ENCODE data around the gene TMEM163. TPM values are rescaled to one million over a fixed set of nuclear protein-coding genes. Genes with fewer than 3 reads are reported as not detected.

Gene TMEM163
- total RNA-seq, 1 donor from 2014 or later = 0.21 TPM

- peaks cover 2% of the 10 kb centered on the region for H3K36me3 Mint-ChIP-seq (ENCODE audit: low read depth)
- no peak overlapping the region for H3K4me3 Mint-ChIP-seq
- H3K9me3 Mint-ChIP-seq = peaks cover 33% of the 10 kb centered on the region
- DNase-seq (ENCODE audit: low spot score) = no peak
- peaks cover 5% of the 10 kb centered on the region for H3K4me1 Mint-ChIP-seq (ENCODE audit: low read depth)
- H3K27me3 Mint-ChIP-seq (ENCODE audit: insufficient read depth) = no peaks in the 10 kb centered on the region
- H3K27ac Mint-ChIP-seq = no peak overlapping the region
- intact Hi-C loops (cut with micrococcal nuclease) = no loop called here
These were observed 132.4 kb downstream of the TMEM163 start for GRCh38 chr2:134586326-134586965.

GRCh38 chr2:134583997-134584520 lies 134.7 kb downstream of the TMEM163 start:
- no peak overlapping the region for H3K4me3 Mint-ChIP-seq
- peaks cover 2% of the 10 kb centered on the region for H3K36me3 Mint-ChIP-seq (ENCODE audit: low read depth)
- intact Hi-C loops (cut with micrococcal nuclease) = no loop called here
- DNase-seq (ENCODE audit: low spot score) = no peak
- no peaks in the 10 kb centered on the region for H3K27me3 Mint-ChIP-seq (ENCODE audit: insufficient read depth)
- H3K9me3 Mint-ChIP-seq = peaks cover 15% of the 10 kb centered on the region
- H3K4me1 Mint-ChIP-seq (ENCODE audit: low read depth) = peaks cover 5% of the 10 kb centered on the region
- no peak overlapping the region for H3K27ac Mint-ChIP-seq

GRCh38 chr2:134583462-134583861 lies 135.3 kb downstream of the TMEM163 start:
- Mint-ChIP-seq H3K4me3 (no peak overlapping the region), H3K27me3 (ENCODE audit: insufficient read depth) (no peaks in the 10 kb centered on the region), H3K36me3 (ENCODE audit: low read depth) (no peaks in the 10 kb centered on the region), H3K9me3 (peaks cover 9% of the 10 kb centered on the region), H3K4me1 (ENCODE audit: low read depth) (peaks cover 5% of the 10 kb centered on the region), H3K27ac (no peak overlapping the region)
- intact Hi-C loops (cut with micrococcal nuclease) = no loop called here
- DNase-seq (ENCODE audit: low spot score) = no peak

GRCh38 chr2:134582547-134582899 lies 136.3 kb downstream of the TMEM163 start:
- peaks cover 5% of the 10 kb centered on the region for H3K4me1 Mint-ChIP-seq (ENCODE audit: low read depth)
- H3K4me3 Mint-ChIP-seq = no peak overlapping the region
- H3K27me3 Mint-ChIP-seq (ENCODE audit: insufficient read depth) = peaks cover 2% of the 10 kb centered on the region
- peaks cover 3% of the 10 kb centered on the region for H3K9me3 Mint-ChIP-seq
- no peak for DNase-seq (ENCODE audit: low spot score)
- H3K27ac Mint-ChIP-seq = no peak overlapping the region
- no peaks in the 10 kb centered on the region for H3K36me3 Mint-ChIP-seq (ENCODE audit: low read depth)
- intact Hi-C loops (cut with micrococcal nuclease) = no loop called here

GRCh38 chr2:134581877-134582546 lies 136.8 kb downstream of the TMEM163 start:
- H3K36me3 Mint-ChIP-seq (ENCODE audit: low read depth) = no peaks in the 10 kb centered on the region
- H3K9me3 Mint-ChIP-seq = no peaks in the 10 kb centered on the region
- intact Hi-C loops (cut with micrococcal nuclease) = no loop called here
- DNase-seq (ENCODE audit: low spot score) = no peak
- peaks cover 2% of the 10 kb centered on the region for H3K27me3 Mint-ChIP-seq (ENCODE audit: insufficient read depth)
- H3K4me1 Mint-ChIP-seq (ENCODE audit: low read depth) = peaks cover 5% of the 10 kb centered on the region
- no peak overlapping the region for H3K4me3 Mint-ChIP-seq
- no peak overlapping the region for H3K27ac Mint-ChIP-seq

- no peaks in the 10 kb centered on the region for H3K9me3 Mint-ChIP-seq
- DNase-seq (ENCODE audit: low spot score) = no peak
- intact Hi-C loops (cut with micrococcal nuclease) = no loop called here
- no peak overlapping the region for H3K27ac Mint-ChIP-seq
- H3K4me3 Mint-ChIP-seq = no peak overlapping the region
- H3K27me3 Mint-ChIP-seq (ENCODE audit: insufficient read depth) = peaks cover 7% of the 10 kb centered on the region
- H3K36me3 Mint-ChIP-seq (ENCODE audit: low read depth) = no peaks in the 10 kb centered on the region
- H3K4me1 Mint-ChIP-seq (ENCODE audit: low read depth) = peaks cover 5% of the 10 kb centered on the region
These were observed 140.5 kb downstream of the TMEM163 start for GRCh38 chr2:134578316-134578715.

- peaks cover 7% of the 10 kb centered on the region for H3K27me3 Mint-ChIP-seq (ENCODE audit: insufficient read depth)
- intact Hi-C loops (cut with micrococcal nuclease) = no loop called here
- no peak overlapping the region for H3K4me3 Mint-ChIP-seq
- DNase-seq (ENCODE audit: low spot score) = no peak
- no peaks in the 10 kb centered on the region for H3K36me3 Mint-ChIP-seq (ENCODE audit: low read depth)
- no peaks in the 10 kb centered on the region for H3K4me1 Mint-ChIP-seq (ENCODE audit: low read depth)
- no peaks in the 10 kb centered on the region for H3K9me3 Mint-ChIP-seq
- H3K27ac Mint-ChIP-seq = no peak overlapping the region
These were observed 142.3 kb downstream of the TMEM163 start for GRCh38 chr2:134576478-134576877.

- Mint-ChIP-seq H3K36me3 (ENCODE audit: low read depth) (no peaks in the 10 kb centered on the region), H3K27ac (no peak overlapping the region), H3K9me3 (no peaks in the 10 kb centered on the region), H3K4me3 (no peak overlapping the region), H3K27me3 (ENCODE audit: insufficient read depth) (peaks cover 7% of the 10 kb centered on the region), H3K4me1 (ENCODE audit: low read depth) (no peaks in the 10 kb centered on the region)
- DNase-seq (ENCODE audit: low spot score) = no peak
- intact Hi-C loops (cut with micrococcal nuclease) = no loop called here
These were observed 142.9 kb downstream of the TMEM163 start for GRCh38 chr2:134575888-134576287.

GRCh38 chr2:134574611-134575330 lies 144.0 kb downstream of the TMEM163 start:
- Mint-ChIP-seq H3K4me1 (ENCODE audit: low read depth) (no peaks in the 10 kb centered on the region), H3K9me3 (no peaks in the 10 kb centered on the region), H3K4me3 (no peak overlapping the region), H3K36me3 (ENCODE audit: low read depth) (no peaks in the 10 kb centered on the region), H3K27ac (no peak overlapping the region), H3K27me3 (ENCODE audit: insufficient read depth) (peaks cover 9% of the 10 kb centered on the region)
- no peak for DNase-seq (ENCODE audit: low spot score)
- intact Hi-C loops (cut with micrococcal nuclease) = no loop called here

GRCh38 chr2:134573724-134574123 lies 145.1 kb downstream of the TMEM163 start:
- Mint-ChIP-seq H3K27ac (no peak overlapping the region), H3K4me3 (no peak overlapping the region), H3K27me3 (ENCODE audit: insufficient read depth) (peaks cover 13% of the 10 kb centered on the region), H3K36me3 (ENCODE audit: low read depth) (no peaks in the 10 kb centered on the region), H3K9me3 (no peaks in the 10 kb centered on the region), H3K4me1 (ENCODE audit: low read depth) (no peaks in the 10 kb centered on the region)
- intact Hi-C loops (cut with micrococcal nuclease) = no loop called here
- DNase-seq (ENCODE audit: low spot score) = no peak

- no peaks in the 10 kb centered on the region for H3K36me3 Mint-ChIP-seq (ENCODE audit: low read depth)
These were observed 145.8 kb downstream of the TMEM163 start for GRCh38 chr2:134573085-134573370.

GRCh38 chr2:134572314-134573084 lies 146.3 kb downstream of the TMEM163 start:
- peaks cover 16% of the 10 kb centered on the region for H3K27me3 Mint-ChIP-seq (ENCODE audit: insufficient read depth)
- no peak for DNase-seq (ENCODE audit: low spot score)
- H3K4me1 Mint-ChIP-seq (ENCODE audit: low read depth) = no peaks in the 10 kb centered on the region
- H3K27ac Mint-ChIP-seq = no peak overlapping the region
- intact Hi-C loops (cut with micrococcal nuclease) = no loop called here
- no peak overlapping the region for H3K4me3 Mint-ChIP-seq
- H3K9me3 Mint-ChIP-seq = no peaks in the 10 kb centered on the region
- no peaks in the 10 kb centered on the region for H3K36me3 Mint-ChIP-seq (ENCODE audit: low read depth)

More at GRCh38 chr2:134573085-134573370, 145.8 kb downstream of the TMEM163 start:
- DNase-seq (ENCODE audit: low spot score) = no peak
- intact Hi-C loops (cut with micrococcal nuclease) = no loop called here
- no peak overlapping the region for H3K4me3 Mint-ChIP-seq
- H3K4me1 Mint-ChIP-seq (ENCODE audit: low read depth) = no peaks in the 10 kb centered on the region
- H3K27me3 Mint-ChIP-seq (ENCODE audit: insufficient read depth) = peaks cover 18% of the 10 kb centered on the region
- no peaks in the 10 kb centered on the region for H3K9me3 Mint-ChIP-seq
- no peak overlapping the region for H3K27ac Mint-ChIP-seq
